Choroid plexus epithelial cell (primary cell): ENCODE data around the gene POLR3A.

Source experiments
- DNase-seq: peaks from one replicate; pipeline ENCODE4 v3.0.0-alpha.2; 2010; ENCODE audit warnings: low read depth
- H3K4me3 ChIP-seq: 2 replicates; pipeline ENCODE4 v1.5.1; 2011; ENCODE audit warnings: low read depth, mild to moderate bottlenecking, control low read depth, low read length, moderate library complexity
- CTCF ChIP-seq: conservative IDR thresholded peaks from 2 replicates; pipeline ENCODE4 v1.5.1; 2011; ENCODE audit warnings: low read depth, mild to moderate bottlenecking, control low read depth, inconsistent platforms, low read length, moderate library complexity

The POLR3A gene

DNA sequence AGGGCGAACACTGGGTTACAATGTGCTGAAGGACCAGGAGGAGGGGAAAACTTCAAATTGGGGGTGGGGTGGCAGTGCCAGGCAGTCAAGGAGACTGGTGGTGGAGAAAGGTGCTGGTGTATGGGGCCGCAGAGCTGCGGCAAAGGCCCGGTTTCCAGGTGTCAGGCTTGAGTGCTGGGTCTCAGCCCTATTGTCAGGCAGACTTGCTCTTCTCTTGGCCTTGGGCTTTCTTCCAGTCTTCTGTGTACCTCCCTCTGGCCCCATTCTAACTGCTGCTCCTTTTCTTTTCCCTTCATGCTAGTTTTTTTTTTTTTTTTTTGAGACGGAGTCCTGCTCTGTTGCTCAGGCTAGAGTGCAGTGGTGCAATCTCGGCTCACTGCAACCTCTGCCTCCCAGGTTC lies 51.0 kb downstream of the POLR3A start:
- no peak for DNase-seq
- TF ChIP-seq CTCF = no peak
- H3K4me3 ChIP-seq = no peak overlapping the region

DNA sequence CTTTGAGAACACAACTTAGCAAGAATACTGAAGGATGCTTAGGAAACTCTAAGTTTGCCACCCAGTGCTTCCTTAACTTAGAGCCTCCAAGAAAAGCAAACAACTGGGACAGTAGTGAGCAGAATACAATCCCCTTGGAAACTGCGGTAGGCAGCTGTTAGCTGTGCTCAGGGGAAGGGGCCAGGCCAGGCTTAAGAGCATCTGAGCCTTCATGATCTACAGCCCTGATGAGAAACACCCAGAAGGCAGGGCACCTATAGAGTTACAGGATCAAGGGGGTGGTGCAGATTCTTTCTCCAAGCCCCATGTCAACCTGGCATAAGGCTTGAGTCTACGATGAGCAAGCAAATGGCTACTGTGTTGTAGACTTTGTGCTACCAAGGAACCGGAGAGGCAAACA lies 51.4 kb downstream of the POLR3A start:
- TF ChIP-seq CTCF = no peak
- DNase-seq = no peak
- no peak overlapping the region for H3K4me3 ChIP-seq

- no peak for TF ChIP-seq CTCF
- H3K4me3 ChIP-seq = no peak overlapping the region
- DNase-seq = no peak
Observed at GRCh38 chr10:77977016-77977415, 52.3 kb downstream of the POLR3A start.

DNA sequence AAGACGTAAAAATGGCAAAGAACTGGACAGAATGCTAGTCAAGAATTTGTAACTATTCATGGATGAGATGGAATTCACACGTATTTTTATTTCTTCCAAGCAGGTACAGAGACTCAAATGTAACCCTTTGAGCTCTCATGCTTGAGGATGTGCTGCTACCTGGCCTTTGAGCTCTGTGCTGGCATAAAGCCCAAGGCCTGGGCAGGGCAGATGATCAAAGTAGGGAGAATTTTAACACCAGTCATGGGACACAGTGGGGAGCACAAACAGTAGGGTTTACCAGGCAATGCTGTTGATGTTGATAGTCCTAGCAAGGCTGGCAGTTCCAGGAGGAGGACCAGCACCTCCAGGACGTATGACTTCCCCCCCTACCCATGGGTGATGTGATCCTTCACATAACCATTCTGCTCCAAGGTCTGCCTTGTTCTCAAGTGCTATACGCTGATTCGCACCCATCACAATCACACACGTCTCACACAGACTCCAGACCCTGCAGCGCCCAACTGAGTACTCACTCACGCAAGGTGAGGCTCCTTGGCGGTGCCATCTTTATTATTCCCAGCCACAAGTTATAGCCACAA lies 54.1 kb downstream of the POLR3A start:
- DNase-seq = no peak
- no peak overlapping the region for H3K4me3 ChIP-seq
- TF ChIP-seq CTCF = no peak

GRCh38 chr10:77974396-77975074 lies 54.8 kb downstream of the POLR3A start:
- TF ChIP-seq CTCF = peak; percentile 79
- H3K4me3 ChIP-seq = no peak overlapping the region
- DNase-seq = peak; percentile 84

- no peak overlapping the region for H3K4me3 ChIP-seq
- TF ChIP-seq CTCF = no peak
- DNase-seq = no peak
Observed at GRCh38 chr10:77973276-77973675, 56.0 kb downstream of the POLR3A start.

- no peak for DNase-seq
- H3K4me3 ChIP-seq = no peak overlapping the region
- TF ChIP-seq CTCF = no peak
Observed at GRCh38 chr10:77972148-77972547, 57.2 kb downstream of the POLR3A start.
